HepG2 (cell line): ENCODE data around the gene ZMPSTE24. TPM values are rescaled to one million over a fixed set of nuclear protein-coding genes. Genes with fewer than 3 reads are reported as not detected.

Experiments used
- BRD4 ChIP-seq: sonication (generic); formaldehyde crosslinking; IDR thresholded peaks from 2 replicates; pipeline ENCODE4 v1.4.0; 2020; ENCODE audit warnings: missing genetic modification reagents
- ESRRA ChIP-seq: sonication (generic); formaldehyde crosslinking; IDR thresholded peaks from 2 replicates; pipeline ENCODE4 v1.5.1; 2020; ENCODE audit warnings: mild to moderate bottlenecking, low read depth, missing genetic modification reagents
- FOSL2 ChIP-seq: sonication (generic); formaldehyde crosslinking; IDR thresholded peaks from 2 replicates; pipeline ENCODE4 v1.4.0; 2020; ENCODE audit warnings: missing genetic modification reagents
- IRF2 ChIP-seq: IDR thresholded peaks from 2 replicates; pipeline ENCODE4 v1.6.1; 2018; ENCODE audit warnings: missing genetic modification reagents, missing compliant biosample characterization
- LCORL ChIP-seq, 2 experiments: fragments of 450-650 bp in 1 of 2; sonication (generic) in 1 of 2; formaldehyde crosslinking in 1 of 2; IDR thresholded peaks; 2 replicates each; pipeline versions ENCODE4 v1.5.0 to v1.6.1; 2017 to 2020; ENCODE audit warnings: antibody characterized with exemption in 1 of 2, missing genetic modification reagents in 1 of 2
- MEIS2 ChIP-seq: sonication (generic); formaldehyde crosslinking; IDR thresholded peaks from 2 replicates; pipeline ENCODE4 v1.9.0; 2021; ENCODE audit warnings: mild to moderate bottlenecking, missing genetic modification reagents
- MLX ChIP-seq: IDR thresholded peaks from 2 replicates; pipeline ENCODE4 v1.6.1; 2016
- NCOA1 ChIP-seq: sonication (generic); formaldehyde crosslinking; IDR thresholded peaks from 2 replicates; pipeline ENCODE4 v1.9.0; 2021; ENCODE audit warnings: missing genetic modification reagents
- NFAT5 ChIP-seq: sonication (generic); formaldehyde crosslinking; IDR thresholded peaks from 2 replicates; pipeline ENCODE4 v1.4.0; 2020; ENCODE audit warnings: missing genetic modification reagents
- NFE2 ChIP-seq: sonication (generic); formaldehyde crosslinking; IDR thresholded peaks from 2 replicates; pipeline ENCODE4 v1.4.0; 2020; ENCODE audit warnings: missing genetic modification reagents
- NFKBIZ ChIP-seq: IDR thresholded peaks from 2 replicates; pipeline ENCODE4 v1.6.1; 2018; ENCODE audit warnings: missing genetic modification reagents, missing compliant biosample characterization
- NR2F2 ChIP-seq: IDR thresholded peaks from 2 replicates; pipeline ENCODE4 v1.6.1; 2012; ENCODE audit warnings: low read depth, inconsistent platforms, borderline replicate concordance
- SIN3A ChIP-seq: IDR thresholded peaks from 2 replicates; pipeline ENCODE4 v1.6.1; 2011; ENCODE audit warnings: low read depth, mild to moderate bottlenecking, control low read depth, low read length, borderline replicate concordance
- ZNF142 ChIP-seq: sonication (generic); formaldehyde crosslinking; IDR thresholded peaks from 2 replicates; pipeline ENCODE4 v1.4.0; 2020; ENCODE audit warnings: missing genetic modification reagents
- ZNF615 ChIP-seq: sonication (generic); formaldehyde crosslinking; IDR thresholded peaks from 2 replicates; pipeline ENCODE4 v1.5.0; 2020; ENCODE audit warnings: mild to moderate bottlenecking, missing genetic modification reagents, borderline replicate concordance
- ZNF775 ChIP-seq: sonication (generic); formaldehyde crosslinking; IDR thresholded peaks from 2 replicates; pipeline ENCODE4 v1.4.0; 2020; ENCODE audit warnings: missing genetic modification reagents, mild to moderate bottlenecking, moderate library complexity, borderline replicate concordance
- ZNF841 ChIP-seq: sonication (generic); formaldehyde crosslinking; IDR thresholded peaks from 2 replicates; pipeline ENCODE4 v1.8.1; 2023; ENCODE audit warnings: missing genetic modification reagents, borderline replicate concordance
- ZNF879 ChIP-seq: sonication (generic); formaldehyde crosslinking; IDR thresholded peaks from 2 replicates; pipeline ENCODE4 v1.8.1; 2023; ENCODE audit warnings: missing genetic modification reagents
- polyA plus RNA-seq, 8 experiments: library from polyadenylated mRNA; depleted of rRNA in 3 of 8; stranded (reverse) in 7 of 8; unstranded in 1 of 8; fragments of >200 nt; fragmentation: Illumina TruSeq in 4 of 8; extraction: Trizol in 4 of 8; gene quantifications; 2 replicates each; pipeline versions ENCODE4 v1.2.1 to v1.2.3, GENCODE V29; 2011 to 2016; ENCODE audit warnings: low read depth in 4 of 8, missing spikeins in 1 of 8, mixed read lengths in 1 of 8; ENCODE audit not compliant: insufficient read depth in 1 of 8
- total RNA-seq, 5 experiments: library from RNA; depleted of rRNA; stranded (reverse); fragments of >200 nt; fragmentation: Illumina TruSeq; extraction: Trizol; gene quantifications; 2 replicates each; pipeline ENCODE4 v1.2.3, GENCODE V29; 2016; ENCODE audit warnings: low read depth in 1 of 5

ZMPSTE24 gene
- total and polyA plus RNA-seq, 2 of the 13 experiments (the other 11 are each of a cell fraction or from before 2014, with no cell fraction given) = 13.6 to 60.2 TPM

- peak; percentile 40; the same call in 1 of the 2 replicates for TF ChIP-seq ZNF142 (CRISPR knock-in tag)
- TF ChIP-seq NFAT5 (CRISPR knock-in tag) = no peak
- TF ChIP-seq MEIS2 (CRISPR knock-in tag) = 0 out of 2 replicates have a peak, but pooled peaks have one; percentile 87
- TF ChIP-seq MLX (CRISPR knock-in tag) = no peak
- TF ChIP-seq BRD4 (CRISPR knock-in tag) = peak; percentile 61; the same call in 1 of the 2 replicates
- TF ChIP-seq NFE2 (CRISPR knock-in tag) = no peak
- peak; percentile 71 for TF ChIP-seq FOSL2 (CRISPR knock-in tag)
- peak; percentile 34; the same call in 1 of the 2 replicates for TF ChIP-seq NFKBIZ (CRISPR knock-in tag)
- no peak for TF ChIP-seq ZNF841 (CRISPR knock-in tag)
- no peak; the same call in 1 of the 2 replicates for TF ChIP-seq ZNF879 (CRISPR knock-in tag)
- 0 out of 2 replicates have a peak, but pooled peaks have one; percentile 86 for TF ChIP-seq SIN3A
- TF ChIP-seq ESRRA (CRISPR knock-in tag) = peak; percentile 85; the same call in 1 of the 2 replicates
- peak; percentile 99 for TF ChIP-seq IRF2 (CRISPR knock-in tag)
- TF ChIP-seq NR2F2 = no peak
- no peak for TF ChIP-seq NCOA1 (CRISPR knock-in tag)
- TF ChIP-seq ZNF615 (CRISPR knock-in tag) = peak; percentile 92; the same call in 1 of the 2 replicates
- TF ChIP-seq LCORL (IDR thresholded peaks at IDR 0.05) = peak; percentile 77
- TF ChIP-seq LCORL (CRISPR knock-in tag; IDR thresholded peaks at IDR 0.05) = peak; percentile 81
- TF ChIP-seq ZNF775 (CRISPR knock-in tag) = no peak
Observed at GRCh38 chr1:40257688-40258444, at the start of gene ZMPSTE24 (continued).
